Panc1 (cell line): Measurements from ENCODE around the gene TMEM163. TPM values are rescaled to one million over a fixed set of nuclear protein-coding genes. Genes with fewer than 3 reads are reported as not detected.

Experiments
- ATAC-seq: fragments of 200-7000 bp; cut with Tn5 transposase; 2 replicates; pipeline ENCODE4 v1.9.1; 2020; ENCODE audit warnings: mild to moderate bottlenecking, moderate library complexity
- BruUV-seq: library from RNA; stranded (reverse); fragments of 400-500 nt; replicated peaks from 2 replicates; lab custom pipeline; 2021; lab: Mats Ljungman, UMichigan
- CTCF ChIA-PET: fragments of 300-600 bp; sonication (Branson Sonifier 250); formaldehyde crosslinking; loops from one replicate; lab custom pipeline; 2022; ENCODE audit warnings: antibody characterized with exemption; lab: Charles Lee
- POLR2A ChIA-PET: fragments of 300-600 bp; sonication (Branson Sonifier 250); formaldehyde crosslinking; loops from one replicate; lab custom pipeline; 2022; ENCODE audit warnings: antibody characterized with exemption; lab: Charles Lee
- DNase-seq: peaks from one replicate; pipeline ENCODE4 v3.0.0-alpha.2; 2010; ENCODE audit warnings: low read depth, low spot score
- H3K27ac ChIP-seq: 2 replicates; pipeline ENCODE4 v1.5.1; 2011; ENCODE audit warnings: mild to moderate bottlenecking, low read length, inconsistent platforms
- H3K27me3 ChIP-seq: fragments of 200-500 bp; sonication (Bioruptor generic); 2 replicates; pipeline ENCODE4 v1.6.0; 2014; ENCODE audit warnings: low read length, inconsistent platforms; ENCODE audit not compliant: control insufficient read depth, insufficient read depth
- H3K36me3 ChIP-seq: fragments of 200-500 bp; sonication (Bioruptor generic); 2 replicates; pipeline ENCODE4 v1.5.1; 2014; ENCODE audit warnings: inconsistent platforms, mild to moderate bottlenecking, low read length, moderate library complexity; ENCODE audit not compliant: control insufficient read depth, insufficient read depth
- H3K4me1 ChIP-seq: 2 replicates; pipeline ENCODE4 v1.5.1; 2011; ENCODE audit warnings: inconsistent platforms, mild to moderate bottlenecking, low read length, moderate library complexity; ENCODE audit not compliant: control insufficient read depth, insufficient read depth
- H3K4me3 ChIP-seq, 2 experiments: 2 replicates each; pipeline ENCODE4 v1.5.1; 2011 to 2012; ENCODE audit warnings: low read depth in 2 of 2, low read length in 2 of 2, mild to moderate bottlenecking in 2 of 2, inconsistent platforms in 1 of 2, moderate library complexity in 1 of 2
- H3K9me3 ChIP-seq: fragments of 200-500 bp; sonication (Bioruptor generic); 2 replicates; pipeline ENCODE4 v1.5.1; 2014; ENCODE audit warnings: low read depth, mild to moderate bottlenecking, inconsistent platforms, low read length, moderate library complexity; ENCODE audit not compliant: control insufficient read depth, insufficient read depth
- CTCF ChIP-seq: fragments of 450-650 bp; IDR thresholded peaks from 2 replicates; pipeline ENCODE4 v1.5.1; 2017; ENCODE audit warnings: mild to moderate bottlenecking
- POLR2AphosphoS5 ChIP-seq: IDR thresholded peaks from 2 replicates; pipeline ENCODE4 v1.6.1; 2012; ENCODE audit warnings: mild to moderate bottlenecking, low read depth, low read length, moderate library complexity
- REST ChIP-seq, 2 experiments: IDR thresholded peaks; 2 replicates each; pipeline ENCODE4 v1.6.1; 2011 to 2012; ENCODE audit warnings: low read depth in 2 of 2, control low read depth in 1 of 2, low read length in 1 of 2, mild to moderate bottlenecking in 1 of 2, moderate library complexity in 1 of 2; ENCODE audit not compliant: insufficient read depth in 1 of 2
- SIN3A ChIP-seq: IDR thresholded peaks from 2 replicates; pipeline ENCODE4 v1.6.1; 2012; ENCODE audit warnings: low read depth, mild to moderate bottlenecking, low read length, moderate library complexity, borderline replicate concordance; ENCODE audit not compliant: insufficient read depth
- TCF7L2 ChIP-seq: IDR thresholded peaks from 2 replicates; pipeline ENCODE4 v1.6.1; 2011; ENCODE audit warnings: mild to moderate bottlenecking, low read depth, low read length, inconsistent platforms
- in situ Hi-C: cut with HindIII; loops from 2 replicates; pipeline ENCODE4 v1.10.0; 2016; ENCODE audit warnings: low sequenced_read_pairs, low pct_unique_long_range_greater_than_20kb
- intact Hi-C: fragments of 100-400 bp; cut with micrococcal nuclease; formaldehyde crosslinking; loops from one replicate; pipeline ENCODE4 v1.10.0; 2022; ENCODE audit not compliant: unreplicated experiment
- total RNA-seq: library from RNA; stranded (reverse); gene quantifications from one replicate; pipeline ENCODE4 v1.2.1, GENCODE V29; 2021; ENCODE audit not compliant: unreplicated experiment

Gene TMEM163
- total RNA-seq, 1 experiment from 2014 or later = not detected

DNA sequence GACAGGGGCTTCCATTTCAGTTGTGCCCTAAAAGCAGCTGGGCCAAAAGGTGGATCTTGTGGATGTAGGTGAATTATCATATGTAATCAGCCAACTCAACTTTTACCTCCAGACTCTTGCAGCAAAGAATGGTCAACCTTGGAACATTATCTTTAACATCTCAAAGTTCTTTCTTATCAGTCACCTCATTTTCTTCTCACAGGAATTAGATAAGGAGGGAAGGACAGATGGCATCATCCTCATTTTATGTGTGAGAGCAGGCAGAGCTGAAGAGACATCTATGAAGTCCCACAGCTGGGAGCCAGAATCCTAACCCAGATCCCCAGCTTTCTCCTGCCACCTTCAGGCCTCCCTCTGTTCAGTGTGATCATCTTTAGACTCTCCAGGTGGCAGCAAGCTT is 282.9 kb downstream of the TMEM163 start:
- DNase-seq (no peak), ATAC-seq (no peak)
- H3K27ac ChIP-seq = no peak overlapping the region
- CTCF ChIA-PET = no interaction called here
- POLR2A ChIA-PET = no interaction called here
- TF ChIP-seq CTCF (no peak), POLR2AphosphoS5 (no peak), SIN3A (no peak)
- in situ Hi-C loops = no loop called here
- no TSS peak for BruUV-seq
- H3K4me3 ChIP-seq = no peak overlapping the region
- intact Hi-C loops = no loop called here
- no peaks in the 10 kb centered on the region for H3K27me3 ChIP-seq
- no peaks in the 10 kb centered on the region for H3K36me3 ChIP-seq
- H3K9me3 ChIP-seq = no peaks in the 10 kb centered on the region
- H3K4me1 ChIP-seq = no peaks in the 10 kb centered on the region

GRCh38 chr2:134435505-134435904 is 283.3 kb downstream of the TMEM163 start:
- Histone ChIP-seq H3K27ac (no peak overlapping the region), H3K9me3 (no peaks in the 10 kb centered on the region), H3K4me3 (no peak overlapping the region), H3K27me3 (no peaks in the 10 kb centered on the region), H3K36me3 (no peaks in the 10 kb centered on the region), H3K4me1 (no peaks in the 10 kb centered on the region)
- BruUV-seq = no TSS peak
- no peak for ATAC-seq
- DNase-seq = no peak
- TF ChIP-seq REST (IDR thresholded peaks at IDR 0.05; ENCODE audit: insufficient read depth in 1 of 2, low read depth in 2 of 2, low read length in 1 of 2) = no peak
- TF ChIP-seq SIN3A = no peak
- no peak for TF ChIP-seq CTCF
- no peak for TF ChIP-seq POLR2AphosphoS5
- no peak for TF ChIP-seq TCF7L2
- intact Hi-C loops = no loop called here
- CTCF ChIA-PET = no interaction called here
- POLR2A ChIA-PET = no interaction called here
- in situ Hi-C loops = no loop called here
